Esophagus (tissue), 2 donors: ENCODE data around the gene FAM110D. TPM values are rescaled to one million over a fixed set of nuclear protein-coding genes. Genes with fewer than 3 reads are reported as not detected.

Experiments used
- H3K27ac ChIP-seq, 2 donors: one replicate each; pipeline ENCODE4 v1.5.1; 2013; ENCODE audit warnings: low read depth in 2 of 2, mild to moderate bottlenecking in 2 of 2, inconsistent platforms in 1 of 2, low read length in 1 of 2, moderate library complexity in 1 of 2
- H3K27me3 ChIP-seq, 2 donors: one replicate each; pipeline ENCODE4 v1.6.1; 2013; ENCODE audit warnings: low read length in 2 of 2, control low read depth in 1 of 2, mild to moderate bottlenecking in 1 of 2; ENCODE audit not compliant: insufficient read depth in 2 of 2, control insufficient read depth in 1 of 2
- H3K36me3 ChIP-seq, 2 donors: one replicate each; pipeline ENCODE4 v1.6.1; 2013; ENCODE audit warnings: low read length in 1 of 2; ENCODE audit not compliant: control insufficient read depth in 2 of 2, insufficient read depth in 2 of 2
- H3K4me1 ChIP-seq, 2 donors: one replicate each; pipeline ENCODE4 v1.6.1; 2013; ENCODE audit warnings: low read length in 1 of 2; ENCODE audit not compliant: control insufficient read depth in 2 of 2, insufficient read depth in 2 of 2
- H3K4me3 ChIP-seq, 2 donors: one replicate each; pipeline ENCODE4 v1.5.1; 2013; ENCODE audit warnings: low read length in 2 of 2, mild to moderate bottlenecking in 2 of 2, low read depth in 1 of 2, moderate library complexity in 1 of 2
- H3K9me3 ChIP-seq, 2 donors: one replicate each; pipeline ENCODE4 v1.6.1; 2013; ENCODE audit warnings: mild to moderate bottlenecking in 2 of 2, low read depth in 1 of 2, low read length in 1 of 2, moderate library complexity in 1 of 2; ENCODE audit not compliant: control insufficient read depth in 2 of 2, insufficient read depth in 1 of 2
- WGBS, 2 donors: extraction: QIAGEN DNeasy Blood & Tissue Kit; methylation state at CpG; one replicate each; pipeline ENCODE4 v1.1.7; 2013; 5-methylcytosine and 5-hydroxymethylcytosine counted together
- polyA plus RNA-seq, 2 donors: library from polyadenylated mRNA; stranded (reverse); fragments of 200-250 nt; gene quantifications; one replicate each; pipeline ENCODE4 v1.2.3, GENCODE V29; 2013
- donor health status: healthy with polysubstance abuse.
- donor health status: Bipolar disorder and iron deficiency.

FAM110D gene
- polyA plus RNA-seq, 2 donors, result 0.94 to 1.6 TPM

GRCh38 chr1:26130695-26131094 lies 28.2 kb upstream of the FAM110D start:
- H3K27ac ChIP-seq, result no peak overlapping the region
- no peaks in the 10 kb centered on the region for H3K4me1 ChIP-seq
- H3K27me3 ChIP-seq, result no peaks in the 10 kb centered on the region
- no peaks in the 10 kb centered on the region for H3K36me3 ChIP-seq
- 47 to 65% methylated on average over 1 of the region's 1 CpG for WGBS, 2 donors
- H3K9me3 ChIP-seq, result no peaks in the 10 kb centered on the region
- no peak overlapping the region for H3K4me3 ChIP-seq

- no peaks in the 10 kb centered on the region for H3K4me1 ChIP-seq
- H3K9me3 ChIP-seq, result no peaks in the 10 kb centered on the region
- H3K36me3 ChIP-seq, result no peaks in the 10 kb centered on the region
- H3K27ac ChIP-seq, result no peak overlapping the region
- no peak overlapping the region for H3K4me3 ChIP-seq
- H3K27me3 ChIP-seq, result no peaks in the 10 kb centered on the region
- WGBS, 2 donors, result 74 to 77% methylated on average over 5 of the region's 5 CpGs
These were observed 26.6 kb upstream of the FAM110D start for GRCh38 chr1:26132128-26132833.

- H3K4me1 ChIP-seq, result no peaks in the 10 kb centered on the region
- no peaks in the 10 kb centered on the region for H3K27me3 ChIP-seq
- H3K36me3 ChIP-seq, result no peaks in the 10 kb centered on the region
- no peak overlapping the region for H3K4me3 ChIP-seq
- H3K9me3 ChIP-seq, result no peaks in the 10 kb centered on the region
- H3K27ac ChIP-seq, result no peak overlapping the region
- 93 to 94% methylated on average over 2 of the region's 2 CpGs for WGBS, 2 donors
These were observed 26.1 kb upstream of the FAM110D start for GRCh38 chr1:26132834-26133167.

DNA sequence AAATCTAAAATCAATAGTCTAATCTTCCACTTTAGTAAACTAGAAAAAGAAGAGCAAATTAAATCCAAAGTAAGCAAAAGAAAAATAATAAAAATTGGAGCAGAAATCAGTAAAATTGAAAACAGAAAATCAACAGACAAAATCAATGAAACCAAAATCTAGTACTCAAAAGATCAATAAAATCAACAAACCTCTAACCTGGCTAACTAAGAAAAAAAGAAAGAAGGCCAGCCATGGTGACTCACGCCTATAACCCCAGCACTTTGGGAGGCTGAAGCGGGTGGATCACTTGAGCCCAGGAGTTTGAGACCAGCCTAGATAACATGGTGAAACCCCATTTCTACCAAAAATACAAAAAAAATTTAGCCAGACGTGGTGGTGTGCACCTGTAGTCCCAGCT lies 24.4 kb upstream of the FAM110D start:
- no peaks in the 10 kb centered on the region for H3K36me3 ChIP-seq
- no peaks in the 10 kb centered on the region for H3K27me3 ChIP-seq
- H3K27ac ChIP-seq, result no peak overlapping the region
- no peaks in the 10 kb centered on the region for H3K4me1 ChIP-seq
- no peak overlapping the region for H3K4me3 ChIP-seq
- WGBS, 2 donors, result 89 to 94% methylated on average over 3 of the region's 3 CpGs
- H3K9me3 ChIP-seq, result no peaks in the 10 kb centered on the region

GRCh38 chr1:26138974-26139558 lies 19.8 kb upstream of the FAM110D start:
- Histone ChIP-seq H3K27me3 (no peaks in the 10 kb centered on the region), H3K4me3 (no peak overlapping the region), H3K36me3 (no peaks in the 10 kb centered on the region), H3K9me3 (no peaks in the 10 kb centered on the region), H3K27ac (no peak overlapping the region), H3K4me1 (no peaks in the 10 kb centered on the region)
- WGBS, 2 donors, result 65 to 67% methylated on average over 3 of the region's 3 CpGs

- H3K27me3 ChIP-seq, result no peaks in the 10 kb centered on the region
- H3K4me1 ChIP-seq, result no peaks in the 10 kb centered on the region
- 74 to 83% methylated on average over 8 of the region's 8 CpGs for WGBS, 2 donors
- no peaks in the 10 kb centered on the region for H3K9me3 ChIP-seq
- no peak overlapping the region for H3K4me3 ChIP-seq
- no peak overlapping the region for H3K27ac ChIP-seq
- H3K36me3 ChIP-seq, result no peaks in the 10 kb centered on the region
These were observed 16.7 kb upstream of the FAM110D start for GRCh38 chr1:26142159-26142558.

- H3K36me3 ChIP-seq, result no peaks in the 10 kb centered on the region
- H3K9me3 ChIP-seq, result no peaks in the 10 kb centered on the region
- H3K27me3 ChIP-seq, result no peaks in the 10 kb centered on the region
- 30% methylated on average over 19 of the region's 19 CpGs for WGBS, 2 donors
- H3K4me1 ChIP-seq, result no peaks in the 10 kb centered on the region
- H3K27ac ChIP-seq, result no peak overlapping the region
- no peak overlapping the region for H3K4me3 ChIP-seq
These were observed 13.6 kb upstream of the FAM110D start for GRCh38 chr1:26145041-26145959.

- Histone ChIP-seq H3K27me3 (no peaks in the 10 kb centered on the region), H3K36me3 (no peaks in the 10 kb centered on the region), H3K9me3 (no peaks in the 10 kb centered on the region), H3K4me1 (no peaks in the 10 kb centered on the region), H3K4me3 (no peak overlapping the region), H3K27ac (no peak overlapping the region)
- 42 to 45% methylated on average over 6 of the region's 6 CpGs for WGBS, 2 donors
These were observed 13.0 kb upstream of the FAM110D start for GRCh38 chr1:26145960-26146294.

GRCh38 chr1:26148887-26149286 lies 10.0 kb upstream of the FAM110D start:
- H3K27ac ChIP-seq, result no peak overlapping the region
- H3K36me3 ChIP-seq, result no peaks in the 10 kb centered on the region
- H3K9me3 ChIP-seq, result no peaks in the 10 kb centered on the region
- H3K27me3 ChIP-seq, result no peaks in the 10 kb centered on the region
- no peak overlapping the region for H3K4me3 ChIP-seq
- H3K4me1 ChIP-seq, result no peaks in the 10 kb centered on the region
